Activated naive CD4-positive, alpha-beta T cell treated with anti-CD3 and anti-CD28 coated beads, Interleukin-2, amount 50 U/mL, for 16 hours (primary cell): ENCODE results near the gene ASXL2.
A peak's percentile ranks its signal among the peaks of the same experiment; 100 is the strongest.
"Not testable (repeated sequence)": the region's sequence is repeated elsewhere in the genome, so short reads cannot be mapped to it uniquely, and the experiment has no call there.

Experiments
- DNase-seq: peaks from one replicate; pipeline ENCODE4 v3.0.0-alpha.2; 2020

ASXL2 gene

GRCh38 chr2:25887624-25888242 is 9.4 kb upstream of the ASXL2 start:
- no peak for DNase-seq

GRCh38 chr2:25885933-25886332 is 7.6 kb upstream of the ASXL2 start:
- no peak for DNase-seq

- no peak for DNase-seq
Measured at GRCh38 chr2:25881764-25882163, 3.5 kb upstream of the ASXL2 start.

DNA sequence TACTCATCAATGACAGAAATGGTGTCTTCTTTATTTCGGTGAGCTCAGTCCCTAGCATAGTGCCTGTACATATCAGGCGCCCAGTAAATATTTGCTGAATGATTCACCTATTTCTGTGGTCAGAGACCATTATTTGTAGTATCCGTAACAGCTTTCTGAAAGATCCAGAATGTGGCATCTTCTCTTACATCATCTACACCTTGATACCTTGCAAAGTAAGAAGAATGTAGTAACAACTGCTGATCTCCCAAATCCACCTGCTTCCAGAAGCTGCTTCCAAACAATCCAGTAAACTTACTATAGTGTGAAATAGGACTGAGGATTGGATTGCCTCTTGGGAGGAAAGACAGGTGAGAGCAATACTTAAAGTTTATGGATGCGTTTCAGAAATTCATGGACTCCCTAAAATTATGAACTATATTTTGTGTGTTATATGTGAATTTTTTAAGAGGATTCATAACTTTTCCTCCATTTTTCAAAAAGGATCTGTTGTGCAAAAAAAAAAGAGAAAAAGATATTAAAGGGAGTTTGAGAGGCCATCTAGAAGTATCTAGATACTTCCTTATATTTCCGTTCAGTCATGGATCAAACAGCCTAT is 945 bp upstream of the ASXL2 start:
- no peak for DNase-seq

DNA sequence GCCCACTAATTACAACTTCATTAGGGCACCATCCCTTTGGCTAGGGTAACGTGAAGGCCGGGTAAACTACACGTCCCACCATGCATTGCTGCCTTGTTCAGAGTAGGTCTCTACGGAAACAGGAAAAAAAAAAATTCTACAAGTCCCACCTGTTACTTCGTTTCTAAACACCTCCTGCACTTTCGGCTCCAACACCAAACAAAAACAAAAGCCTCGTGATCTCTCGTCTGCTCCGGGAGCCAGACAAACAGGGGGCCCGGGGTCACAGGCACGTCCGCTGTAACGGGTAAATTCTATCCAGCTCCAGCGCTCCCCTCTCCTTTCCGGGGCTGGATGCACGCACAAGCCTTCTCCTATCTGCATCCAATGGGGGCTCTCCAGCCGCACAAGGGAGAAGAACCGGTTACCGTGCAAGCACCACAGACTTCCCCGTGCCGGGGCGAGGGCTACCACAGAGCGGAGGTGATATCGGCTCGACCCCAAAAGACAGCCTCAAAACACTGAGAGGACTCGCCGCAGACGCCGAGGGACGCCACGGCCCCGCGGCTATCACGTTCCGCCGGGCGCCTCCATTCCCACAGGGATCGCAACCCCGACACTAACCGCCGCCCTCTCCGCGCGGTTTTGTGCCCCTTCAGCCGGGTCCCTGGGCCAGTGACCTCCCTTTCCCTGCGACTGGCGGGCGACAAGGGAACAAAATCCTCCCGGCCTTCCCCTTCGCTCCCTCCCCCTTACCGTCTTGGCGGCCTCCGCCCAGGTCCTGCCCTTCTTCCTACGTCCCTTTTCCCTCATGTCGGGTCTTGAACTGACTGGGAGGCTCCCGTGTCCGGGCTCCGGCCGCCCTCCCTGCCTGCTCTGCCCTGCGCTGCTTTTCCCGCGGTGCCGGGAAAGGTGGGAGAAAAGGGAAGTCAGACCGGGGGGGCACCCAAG is 591 bp downstream of the ASXL2 start:
- peak; percentile 51 for DNase-seq

DNA sequence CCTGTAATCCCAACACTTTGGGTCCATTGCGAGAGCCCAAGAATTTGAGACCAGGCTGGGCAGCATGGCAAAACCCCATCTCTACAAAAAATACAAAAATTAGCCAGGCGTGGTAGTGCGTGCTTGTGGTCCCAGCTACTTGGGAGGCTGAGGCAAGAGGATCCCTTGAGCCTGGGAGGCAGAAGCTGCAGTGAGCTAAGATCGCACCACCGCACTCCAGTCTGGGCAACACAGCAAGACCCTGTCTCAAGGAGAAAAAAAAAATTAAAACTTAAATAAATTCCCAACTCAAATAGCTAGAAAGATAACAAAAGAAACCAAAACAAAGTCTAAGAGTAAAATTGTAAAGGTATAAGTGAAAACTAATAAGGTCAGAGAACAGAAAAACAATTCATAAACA is 6.2 kb downstream of the ASXL2 start:
- DNase-seq, result no peak

DNA sequence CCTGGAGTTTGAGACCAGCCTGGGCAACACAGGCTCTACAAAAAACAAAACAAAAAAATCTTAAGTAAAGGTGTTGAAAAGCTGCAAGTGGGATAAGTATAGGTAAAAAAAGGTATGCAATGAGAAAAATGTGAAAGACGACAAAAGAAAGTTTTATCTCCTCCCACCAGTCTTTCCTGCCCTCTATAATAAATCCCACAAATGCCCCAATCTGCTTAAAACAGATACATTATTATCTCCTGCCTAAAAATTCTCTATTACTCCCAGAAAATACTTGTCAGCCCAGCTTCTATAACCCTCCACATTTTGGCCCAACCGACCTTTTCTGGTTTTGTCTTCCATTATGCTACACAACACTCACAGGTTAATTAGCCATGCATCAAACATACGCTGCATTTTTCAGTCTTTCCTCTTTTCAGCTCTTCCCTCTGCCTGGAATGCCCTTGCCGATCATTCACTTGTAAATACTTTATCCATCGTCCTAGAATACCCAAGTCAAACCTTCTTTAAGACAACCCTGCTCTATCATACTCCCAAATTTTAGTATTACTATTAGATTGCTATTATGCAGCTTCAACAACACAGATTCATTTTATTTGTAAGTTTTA is 10.8 kb downstream of the ASXL2 start:
- DNase-seq, result no peak

- no peak for DNase-seq
Measured at GRCh38 chr2:25856377-25856776, 21.9 kb downstream of the ASXL2 start.

- no peak for DNase-seq
Measured at GRCh38 chr2:25855065-25855464, 23.2 kb downstream of the ASXL2 start.

GRCh38 chr2:25854613-25855012 is 23.7 kb downstream of the ASXL2 start:
- DNase-seq, result no peak

- no peak for DNase-seq
Measured at GRCh38 chr2:25853038-25853638, 25.1 kb downstream of the ASXL2 start.

DNA sequence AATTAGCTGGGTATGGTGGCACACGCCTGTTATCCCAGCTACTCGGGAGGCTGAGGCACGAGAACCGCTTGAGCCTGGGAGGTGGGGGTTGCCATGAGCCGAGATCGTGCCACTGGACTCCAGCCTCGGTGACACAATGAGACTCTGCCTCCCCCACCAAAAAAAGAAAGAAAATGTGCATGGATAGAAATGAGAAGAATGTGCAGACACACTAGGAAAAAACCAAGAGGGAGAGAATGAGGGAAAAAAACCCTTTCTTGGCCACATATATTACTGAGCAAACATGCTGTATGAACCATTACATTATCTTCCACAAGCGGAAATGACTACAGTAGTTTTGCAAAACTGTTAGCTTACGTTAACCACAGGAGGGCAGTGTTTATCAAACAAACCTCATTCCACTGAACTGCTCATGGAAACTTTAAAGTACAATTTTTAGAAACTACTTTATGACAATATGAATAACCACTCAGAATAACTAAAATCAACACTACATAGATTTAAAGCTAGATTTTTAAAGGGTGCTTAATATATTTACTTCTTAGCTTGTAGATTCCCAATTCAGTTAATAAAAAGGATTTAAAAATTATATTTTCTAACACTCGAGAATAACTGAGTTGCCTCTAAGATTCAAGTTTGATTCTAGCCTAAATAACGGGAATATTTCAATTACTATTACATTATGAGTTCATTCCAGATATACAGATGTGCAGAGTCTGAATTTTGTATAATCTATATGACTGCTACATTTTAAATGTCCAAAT is 26.4 kb downstream of the ASXL2 start:
- DNase-seq, result no peak

- DNase-seq, result not testable (repeated sequence)
Measured at GRCh38 chr2:25850400-25850799, 27.9 kb downstream of the ASXL2 start.

DNA sequence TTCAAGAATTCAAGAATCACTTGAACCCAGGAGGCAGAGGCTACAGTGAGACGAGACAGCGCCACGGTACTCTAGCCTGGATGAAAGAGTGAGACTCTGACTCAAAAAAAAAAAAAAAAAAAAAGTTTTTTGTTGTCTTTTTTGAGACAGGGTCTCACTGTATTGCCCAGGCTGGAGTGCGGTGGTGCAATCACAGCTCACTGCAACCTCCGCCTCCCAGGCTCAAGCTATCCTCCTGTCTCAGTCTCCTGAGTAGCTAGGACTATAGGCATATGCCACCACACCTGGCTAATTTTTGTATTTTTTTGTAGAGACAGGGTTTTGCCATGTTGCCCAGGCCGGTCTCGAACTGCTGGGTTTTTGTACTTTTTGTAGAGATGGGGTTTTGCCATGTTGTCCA is 28.9 kb downstream of the ASXL2 start:
- not testable (repeated sequence) for DNase-seq

- DNase-seq, result no peak
Measured at GRCh38 chr2:25845843-25846505, 32.3 kb downstream of the ASXL2 start.

- no peak for DNase-seq
Measured at GRCh38 chr2:25844089-25844488, 34.2 kb downstream of the ASXL2 start.

- no peak for DNase-seq
Measured at GRCh38 chr2:25842155-25842554, 36.1 kb downstream of the ASXL2 start.

GRCh38 chr2:25838152-25838756 is 40.0 kb downstream of the ASXL2 start:
- DNase-seq, result no peak

GRCh38 chr2:25835906-25836305 is 42.4 kb downstream of the ASXL2 start:
- DNase-seq, result no peak

DNA sequence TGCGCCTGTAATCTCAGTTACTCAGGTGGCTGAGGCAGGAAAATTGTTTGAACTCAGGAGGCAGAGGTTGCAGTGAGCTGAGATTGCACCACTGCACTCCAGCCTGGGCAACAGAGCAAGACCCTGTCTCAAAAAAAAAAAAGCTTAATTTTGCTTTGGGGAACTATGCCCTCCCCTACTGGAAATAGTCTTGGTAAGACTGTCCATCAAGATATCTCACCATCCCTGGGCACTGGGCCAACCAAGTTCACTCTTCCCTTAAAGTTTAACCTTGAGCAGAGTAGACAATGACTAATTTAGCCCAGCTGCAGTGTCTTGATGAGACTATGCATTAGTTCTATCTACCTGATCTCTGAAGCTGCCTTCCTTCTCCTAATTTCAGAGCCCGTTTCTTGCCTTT is 44.7 kb downstream of the ASXL2 start:
- no peak for DNase-seq

- DNase-seq, result no peak
Measured at GRCh38 chr2:25832897-25833296, 45.4 kb downstream of the ASXL2 start.
